ENCODE measurements around the gene ZNF584. TPM values are rescaled to one million over a fixed set of nuclear protein-coding genes. Genes with fewer than 3 reads are reported as not detected.
"Not testable (repeated sequence)": the region's sequence is repeated elsewhere in the genome, so short reads cannot be mapped to it uniquely, and the experiment has no call there.

The ZNF584 gene
- total RNA-seq, 1 experiment from 2014 or later = 13.5 TPM

- no peaks in the 10 kb centered on the region for H3K4me1 ChIP-seq (replicated peaks; ENCODE audit: insufficient read depth)
- no peak overlapping the region for H3K4me2 ChIP-seq
- H3K36me3 ChIP-seq (ENCODE audit: low read depth) = no peaks in the 10 kb centered on the region
- no peak for TF ChIP-seq EZH2 (IDR thresholded peaks at IDR 0.05; ENCODE audit: low read depth)
- no peak for TF ChIP-seq CTCF (conservative IDR thresholded peaks at IDR 0.05)
- H4K20me1 ChIP-seq (ENCODE audit: insufficient read depth) = no peaks in the 10 kb centered on the region
- BruUV-seq (replicated peaks) = no TSS peak
- H3K4me3 ChIP-seq = no peak overlapping the region
- H3F3A ChIP-seq (ENCODE audit: insufficient read depth, low read depth) = no peaks in the 10 kb centered on the region
- DNase-seq = no peak
- intact Hi-C loops (cut with micrococcal nuclease; ENCODE audit: unreplicated experiment) = no loop called here
- CTCF ChIA-PET = no interaction called here
- H3K79me2 ChIP-seq (ENCODE audit: low read depth) = no peaks in the 10 kb centered on the region
- no peaks in the 10 kb centered on the region for H3K9me2 ChIP-seq (ENCODE audit: insufficient read depth)
- H3K27me3 ChIP-seq (ENCODE audit: insufficient read depth, low read depth) = no peaks in the 10 kb centered on the region
- POLR2A ChIA-PET (ENCODE audit: unreplicated experiment) = no interaction called here
- no peak overlapping the region for H3K27ac ChIP-seq
- no peaks in the 10 kb centered on the region for H3K9me3 ChIP-seq (ENCODE audit: insufficient read depth, low read depth)
- no peak overlapping the region for H2AFZ ChIP-seq
Observed at GRCh38 chr19:58374200-58374599, 34.2 kb upstream of the ZNF584 start.

- H3K4me2 ChIP-seq; intact Hi-C loops (cut with micrococcal nuclease; ENCODE audit: unreplicated experiment); H3K9me3 ChIP-seq (ENCODE audit: insufficient read depth, low read depth): not testable (repeated sequence)
Observed at GRCh38 chr19:58376724-58377123, 31.7 kb upstream of the ZNF584 start.

GRCh38 chr19:58379246-58379645, 29.2 kb upstream of the ZNF584 start:
- intact Hi-C loops (cut with micrococcal nuclease; ENCODE audit: unreplicated experiment) = no loop called here

More at GRCh38 chr19:58376724-58377123, 31.7 kb upstream of the ZNF584 start:
- H3F3A ChIP-seq (ENCODE audit: insufficient read depth, low read depth); H3K4me1 ChIP-seq (replicated peaks; ENCODE audit: insufficient read depth); CTCF ChIA-PET; H3K79me2 ChIP-seq (ENCODE audit: low read depth); H3K36me3 ChIP-seq (ENCODE audit: low read depth); H2AFZ ChIP-seq; H3K4me3 ChIP-seq; POLR2A ChIA-PET (ENCODE audit: unreplicated experiment); H3K27me3 ChIP-seq (ENCODE audit: insufficient read depth, low read depth); H4K20me1 ChIP-seq (ENCODE audit: insufficient read depth); BruUV-seq (replicated peaks); H3K27ac ChIP-seq; H3K9me2 ChIP-seq (ENCODE audit: insufficient read depth): not testable (repeated sequence)
- peak in 1 of 2 experiments; percentile 45 for DNase-seq

More at GRCh38 chr19:58379246-58379645, 29.2 kb upstream of the ZNF584 start:
- BruUV-seq (replicated peaks) = no TSS peak
- ChIA-PET POLR2A (ENCODE audit: unreplicated experiment) (interaction anchor here (1.1 kb wide), 1 partner anchor 49 kb away, joined by 4 read pairs; no protein-coding TSS in a partner anchor), CTCF (no interaction called here)
- H3K4me2 ChIP-seq = peak overlapping the region; percentile 90
- TF ChIP-seq EZH2 (IDR thresholded peaks at IDR 0.05; ENCODE audit: low read depth) = no peak
- TF ChIP-seq CTCF (conservative IDR thresholded peaks at IDR 0.05) = no peak
- no peaks in the 10 kb centered on the region for H4K20me1 ChIP-seq (ENCODE audit: insufficient read depth)
- no peaks in the 10 kb centered on the region for H3K9me3 ChIP-seq (ENCODE audit: insufficient read depth, low read depth)
- H3K27ac ChIP-seq = no peak overlapping the region
- H2AFZ ChIP-seq = no peak overlapping the region
- H3K36me3 ChIP-seq (ENCODE audit: low read depth) = no peaks in the 10 kb centered on the region
- H3K79me2 ChIP-seq (ENCODE audit: low read depth) = peaks cover 16% of the 10 kb centered on the region
- no peaks in the 10 kb centered on the region for H3K9me2 ChIP-seq (ENCODE audit: insufficient read depth)
- no peak for DNase-seq
- H3K27me3 ChIP-seq (ENCODE audit: insufficient read depth, low read depth) = no peaks in the 10 kb centered on the region
- no peaks in the 10 kb centered on the region for H3F3A ChIP-seq (ENCODE audit: insufficient read depth, low read depth)
- no peak overlapping the region for H3K4me3 ChIP-seq
- no peaks in the 10 kb centered on the region; the same call in 1 of the 2 replicates for H3K4me1 ChIP-seq (replicated peaks; ENCODE audit: insufficient read depth)
